ENCODE results near the gene TMPO.
"Not testable (repeated sequence)": the region's sequence is repeated elsewhere in the genome, so short reads cannot be mapped to it uniquely, and the experiment has no call there.

TMPO gene, protein sequence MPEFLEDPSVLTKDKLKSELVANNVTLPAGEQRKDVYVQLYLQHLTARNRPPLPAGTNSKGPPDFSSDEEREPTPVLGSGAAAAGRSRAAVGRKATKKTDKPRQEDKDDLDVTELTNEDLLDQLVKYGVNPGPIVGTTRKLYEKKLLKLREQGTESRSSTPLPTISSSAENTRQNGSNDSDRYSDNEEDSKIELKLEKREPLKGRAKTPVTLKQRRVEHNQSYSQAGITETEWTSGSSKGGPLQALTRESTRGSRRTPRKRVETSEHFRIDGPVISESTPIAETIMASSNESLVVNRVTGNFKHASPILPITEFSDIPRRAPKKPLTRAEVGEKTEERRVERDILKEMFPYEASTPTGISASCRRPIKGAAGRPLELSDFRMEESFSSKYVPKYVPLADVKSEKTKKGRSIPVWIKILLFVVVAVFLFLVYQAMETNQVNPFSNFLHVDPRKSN

DNA sequence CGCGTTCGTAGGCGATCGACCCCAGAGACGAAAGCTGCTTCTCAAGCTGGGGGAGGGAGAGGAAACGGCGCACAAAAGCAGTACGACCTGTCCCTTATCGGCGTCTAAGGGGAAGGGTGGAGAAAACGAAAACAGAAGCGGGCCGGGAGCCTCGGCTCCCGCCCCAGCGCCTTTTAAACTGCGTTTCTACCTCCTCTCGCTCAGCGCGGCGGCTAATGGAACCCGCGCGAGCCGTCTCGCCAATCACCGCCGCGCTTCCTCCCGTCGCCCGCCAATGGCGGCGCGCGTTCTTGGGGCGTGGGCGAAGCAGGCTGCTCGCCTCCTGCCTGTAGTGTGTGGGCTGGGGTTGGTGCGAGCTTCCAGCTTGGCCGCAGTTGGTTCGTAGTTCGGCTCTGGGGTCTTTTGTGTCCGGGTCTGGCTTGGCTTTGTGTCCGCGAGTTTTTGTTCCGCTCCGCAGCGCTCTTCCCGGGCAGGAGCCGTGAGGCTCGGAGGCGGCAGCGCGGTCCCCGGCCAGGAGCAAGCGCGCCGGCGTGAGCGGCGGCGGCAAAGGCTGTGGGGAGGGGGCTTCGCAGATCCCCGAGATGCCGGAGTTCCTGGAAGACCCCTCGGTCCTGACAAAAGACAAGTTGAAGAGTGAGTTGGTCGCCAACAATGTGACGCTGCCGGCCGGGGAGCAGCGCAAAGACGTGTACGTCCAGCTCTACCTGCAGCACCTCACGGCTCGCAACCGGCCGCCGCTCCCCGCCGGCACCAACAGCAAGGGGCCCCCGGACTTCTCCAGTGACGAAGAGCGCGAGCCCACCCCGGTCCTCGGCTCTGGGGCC is at the start of gene TMPO:
TMPO (plus strand) TSS at position 304 of the 824 bp plus-strand sequence; CDS start at position 582, 278 bp downstream.
- peak; percentile 96 for DNase-seq

DNA sequence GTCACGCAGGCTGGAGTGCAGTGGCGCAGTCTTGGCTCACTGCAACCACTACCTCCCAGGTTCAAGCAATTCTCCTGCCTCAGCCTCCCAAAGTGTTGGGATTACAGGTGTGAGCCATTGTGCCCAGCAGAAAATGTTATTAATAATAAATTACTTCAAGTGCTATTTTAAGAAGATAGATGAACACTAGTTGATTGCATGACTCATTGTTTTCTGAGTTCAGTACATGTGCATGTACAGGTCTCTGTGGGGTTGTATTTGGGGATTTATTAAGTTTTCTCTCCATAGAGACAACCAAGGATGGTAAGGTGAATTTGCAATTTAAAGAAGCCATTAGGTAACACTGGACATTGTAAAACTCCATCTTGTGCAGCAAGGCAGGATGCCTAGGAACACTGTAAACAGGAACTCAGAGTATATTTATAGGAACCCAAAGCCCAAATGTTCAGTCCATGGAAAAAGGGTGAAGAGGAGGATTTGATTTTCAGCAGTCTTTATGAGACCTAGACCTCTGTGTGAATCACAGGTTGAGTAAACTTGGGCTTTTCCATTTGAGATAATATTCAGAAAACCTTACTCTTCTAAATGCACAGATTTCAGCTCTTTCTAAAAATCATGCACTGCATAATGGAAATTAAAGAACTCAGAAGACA is 49.3 kb upstream of the TMPO start:
- DNase-seq: no peak

DNA sequence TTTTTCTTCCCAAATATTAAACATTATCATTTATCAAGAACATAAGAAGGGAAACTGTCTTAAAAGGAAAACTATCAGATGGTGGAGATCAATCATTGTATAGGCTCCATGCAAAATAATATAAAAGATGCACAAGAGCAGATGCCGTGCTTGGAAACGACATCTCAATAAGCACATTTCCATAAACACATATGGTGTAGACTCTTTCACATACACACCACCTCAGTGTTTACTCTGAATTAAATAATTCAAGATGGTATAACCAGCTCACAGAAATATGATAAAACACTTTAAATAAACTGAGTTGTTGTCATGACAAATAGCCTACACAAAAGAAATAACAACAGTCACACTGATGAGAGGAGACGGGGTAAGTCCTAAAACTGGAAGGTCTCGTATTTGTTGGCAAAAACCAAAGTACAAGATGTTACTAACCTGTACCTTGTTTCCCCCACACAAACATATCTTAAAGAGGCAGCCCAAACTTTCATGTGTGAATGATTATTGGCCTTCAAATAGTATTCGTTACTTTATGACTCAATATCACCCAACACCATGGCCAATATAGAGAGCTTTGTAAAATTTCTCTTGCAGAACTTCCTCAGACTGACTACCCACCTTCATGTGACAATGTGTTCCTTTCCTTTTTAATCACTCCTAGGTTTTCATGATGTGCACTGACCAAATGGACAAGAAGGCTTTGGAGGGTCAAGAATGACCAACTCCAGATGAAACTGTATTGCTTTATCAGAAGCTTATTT is 48.6 kb upstream of the TMPO start:
- no peak for DNase-seq

DNA sequence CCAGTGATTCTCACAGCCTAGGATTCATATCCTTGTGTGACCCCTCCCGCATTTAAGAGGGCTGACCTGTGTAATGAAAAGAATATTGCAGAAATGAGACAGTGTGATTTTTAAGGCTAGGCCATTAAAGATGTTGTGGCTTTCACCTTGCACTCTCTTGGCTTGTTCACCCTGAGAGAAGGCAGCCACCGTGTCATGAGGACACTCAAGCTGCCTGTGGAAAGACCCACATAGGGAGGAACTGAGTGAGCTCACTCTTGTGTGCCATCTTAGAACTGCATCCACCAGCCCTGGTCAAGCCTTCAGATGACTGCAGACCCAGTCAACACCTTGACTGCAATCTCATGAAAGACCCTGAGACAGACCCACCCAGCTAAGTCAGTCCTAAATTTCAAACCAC is 46.3 kb upstream of the TMPO start:
- DNase-seq: no peak

DNA sequence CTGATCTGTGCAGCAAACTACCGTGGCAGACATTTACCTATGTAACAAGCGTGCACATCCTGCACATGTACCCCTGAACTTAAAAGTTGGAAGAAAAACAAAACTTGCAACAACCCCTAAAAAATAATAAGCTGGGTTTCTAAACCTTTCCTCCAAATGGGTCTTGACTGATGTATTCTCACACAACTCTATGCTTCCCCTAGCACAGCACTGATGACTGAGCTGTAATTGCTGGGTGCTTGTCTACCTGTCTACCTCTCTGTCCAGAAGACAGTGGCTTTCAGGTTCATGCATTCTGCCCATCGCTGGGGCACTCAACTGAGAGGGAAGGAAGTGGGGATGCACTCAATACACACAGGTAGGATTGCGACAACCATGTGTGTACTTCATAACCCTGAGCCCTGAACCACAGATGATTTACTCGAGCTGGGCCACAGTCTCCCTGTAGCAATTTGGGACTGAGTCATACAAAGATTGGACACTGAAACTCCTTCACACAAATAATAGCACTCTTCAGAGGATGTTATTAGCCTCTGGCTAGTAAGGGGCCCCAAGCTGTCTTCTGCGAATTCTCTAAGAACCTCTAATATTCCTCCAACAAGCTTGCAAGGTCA is 44.8 kb upstream of the TMPO start:
- DNase-seq: no peak

DNA sequence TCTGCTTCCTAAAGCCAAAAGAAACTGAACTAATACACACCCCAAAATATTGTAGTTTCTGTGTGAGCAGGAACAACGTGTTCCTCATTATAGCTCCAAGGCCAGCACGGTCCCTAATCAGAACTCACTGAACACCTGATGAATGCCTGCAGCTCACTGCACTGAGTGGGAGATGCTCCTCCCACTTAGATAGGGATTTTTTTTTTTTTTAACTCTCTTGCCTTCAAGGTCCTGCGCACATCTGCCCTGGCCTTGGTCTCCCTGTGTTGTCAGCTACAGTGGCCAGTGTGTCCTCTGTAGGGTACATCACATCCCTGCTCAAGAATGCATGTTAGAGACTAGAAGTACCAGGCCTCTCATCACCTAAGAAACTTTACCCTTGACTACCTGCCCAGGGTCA is 44.3 kb upstream of the TMPO start:
- DNase-seq: no peak

DNA sequence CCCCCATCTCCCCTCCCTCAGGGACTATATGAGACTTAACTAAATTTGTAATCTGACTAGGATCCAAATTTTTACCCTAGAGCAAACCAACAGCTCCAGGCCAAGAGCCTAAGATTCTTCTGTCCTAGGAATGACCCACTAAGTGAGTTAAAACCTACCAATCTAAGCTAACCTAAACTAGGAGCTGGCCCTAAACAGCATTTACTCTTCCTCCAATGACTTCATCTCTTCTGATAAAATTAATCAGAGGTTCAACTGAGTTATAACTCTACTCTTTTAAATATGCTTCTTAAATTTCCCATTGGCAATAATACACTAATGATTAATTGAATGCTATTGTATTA is 39.9 kb upstream of the TMPO start:
- no peak for DNase-seq

DNA sequence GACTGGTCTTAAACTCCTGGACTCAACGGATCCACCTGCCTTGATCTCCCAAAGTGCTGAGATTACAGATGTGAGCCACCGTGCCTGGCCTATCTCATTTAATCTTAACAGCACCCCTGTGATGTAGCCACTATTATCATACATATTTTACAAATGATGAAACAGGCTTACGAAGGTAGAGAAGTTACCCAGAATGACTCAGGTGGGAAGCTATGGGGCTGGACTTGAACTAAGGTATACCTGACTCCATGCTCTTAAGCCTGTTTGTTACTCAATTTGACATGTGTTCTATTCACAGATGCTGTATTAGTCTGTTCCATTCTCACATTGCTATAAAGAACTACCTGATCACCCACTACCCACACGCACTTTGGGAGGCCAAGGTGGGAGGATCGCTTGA is 36.8 kb upstream of the TMPO start:
- no peak for DNase-seq

DNA sequence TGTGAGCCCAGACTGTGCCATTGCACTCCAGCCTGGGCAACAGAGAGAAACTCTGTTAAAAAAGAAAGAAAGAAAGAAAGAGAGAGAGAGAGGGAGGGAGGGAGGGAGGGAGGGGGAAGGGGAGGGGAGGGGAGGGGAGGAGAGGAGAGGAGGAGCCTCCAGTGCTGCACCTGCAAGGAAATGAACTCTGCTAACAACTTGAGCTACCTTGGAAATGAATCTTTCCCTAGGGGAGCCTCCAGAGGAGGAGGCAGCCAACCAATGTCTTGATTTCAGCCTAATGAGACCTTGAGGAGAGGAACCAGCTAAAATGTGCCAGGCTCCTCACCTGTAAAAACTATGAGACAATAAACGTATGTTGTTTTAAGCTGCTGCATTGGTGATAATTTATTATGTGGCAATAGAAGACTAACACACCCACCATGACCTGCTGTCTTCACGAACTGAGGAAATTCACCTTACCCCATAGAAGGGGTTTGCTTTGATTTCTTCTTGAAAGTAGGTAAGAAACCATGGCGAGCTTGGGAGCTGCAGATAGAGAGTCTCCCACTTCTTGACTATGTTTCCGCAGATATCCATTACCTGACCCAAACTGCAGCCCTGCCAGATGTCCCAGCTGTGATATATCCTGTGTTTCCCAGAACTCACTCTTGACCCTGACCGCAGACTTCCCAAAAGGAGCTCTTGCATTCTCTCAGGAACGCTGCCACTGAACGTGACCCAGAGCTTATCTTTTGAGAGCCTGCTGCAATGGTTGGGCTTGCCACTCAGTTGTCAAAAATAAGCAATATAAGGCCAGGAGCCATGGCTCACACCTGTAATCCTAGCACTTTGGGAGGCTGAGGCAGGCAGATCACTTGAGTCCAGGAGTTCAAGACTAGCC is 31.5 kb upstream of the TMPO start:
- DNase-seq: no peak

DNA sequence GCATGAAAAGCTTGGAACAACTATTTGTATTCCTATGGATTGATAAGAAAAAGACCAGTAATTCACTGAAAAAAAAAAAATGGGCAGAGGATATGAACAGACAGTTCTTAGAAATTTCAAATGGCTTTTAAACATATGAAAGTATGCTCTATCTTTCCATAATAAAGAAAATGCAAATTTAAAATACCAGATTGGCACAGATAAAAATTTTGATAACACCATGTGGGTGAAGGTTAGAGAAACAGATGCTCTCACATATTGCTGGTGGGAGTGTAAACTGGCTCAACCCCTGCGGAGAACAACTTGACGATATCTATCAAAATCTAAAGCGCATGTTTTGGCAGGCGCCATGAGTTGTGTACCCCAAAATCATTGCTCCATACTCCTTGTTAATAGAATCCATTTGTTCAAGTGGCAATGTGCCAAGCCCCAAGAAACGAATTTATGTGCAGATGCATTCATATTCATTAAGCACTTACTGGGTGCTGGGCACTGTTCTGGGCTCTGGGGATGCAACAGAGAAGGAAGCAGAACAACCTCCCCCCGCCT is 29.5 kb upstream of the TMPO start:
- DNase-seq: no peak

DNA sequence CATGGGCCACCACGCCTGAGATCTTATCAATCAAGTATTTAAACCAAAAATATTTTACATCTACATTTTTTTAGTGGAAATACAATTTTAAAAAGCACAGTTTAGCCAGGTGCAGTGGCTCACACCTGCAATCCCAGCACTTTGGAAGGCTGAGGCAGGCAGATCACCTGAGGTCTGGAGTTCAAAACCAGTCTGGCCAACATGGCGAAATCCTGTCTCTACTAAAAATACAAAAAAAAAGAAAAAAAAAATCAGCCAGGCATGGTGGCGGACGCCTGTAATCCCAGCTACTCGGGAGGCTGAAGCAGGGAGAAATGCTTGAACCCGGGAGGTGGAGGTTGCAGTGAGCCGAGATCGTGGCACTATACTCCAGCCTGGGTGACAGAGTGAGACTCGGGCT is 27.0 kb upstream of the TMPO start:
- DNase-seq: not testable (repeated sequence)

DNA sequence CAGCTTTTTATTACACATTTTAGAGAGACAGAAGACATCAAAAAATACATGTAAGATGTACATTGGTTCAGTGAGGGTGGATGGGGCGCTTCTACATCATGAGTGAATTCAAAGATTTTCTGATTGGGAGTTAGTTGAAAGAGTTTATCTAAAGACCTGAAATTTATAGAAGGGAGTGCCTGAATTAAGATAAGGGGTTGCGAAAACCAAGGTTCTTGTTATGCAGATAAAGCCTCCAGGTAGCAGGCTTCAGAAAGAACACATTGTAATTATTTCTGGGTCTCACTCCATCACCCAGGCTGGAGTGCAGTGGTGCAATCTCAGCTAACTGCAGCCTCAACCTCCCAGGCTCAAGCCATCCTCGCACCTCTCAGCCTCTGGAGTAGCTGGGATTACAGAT is 26.2 kb upstream of the TMPO start:
- DNase-seq: no peak

DNA sequence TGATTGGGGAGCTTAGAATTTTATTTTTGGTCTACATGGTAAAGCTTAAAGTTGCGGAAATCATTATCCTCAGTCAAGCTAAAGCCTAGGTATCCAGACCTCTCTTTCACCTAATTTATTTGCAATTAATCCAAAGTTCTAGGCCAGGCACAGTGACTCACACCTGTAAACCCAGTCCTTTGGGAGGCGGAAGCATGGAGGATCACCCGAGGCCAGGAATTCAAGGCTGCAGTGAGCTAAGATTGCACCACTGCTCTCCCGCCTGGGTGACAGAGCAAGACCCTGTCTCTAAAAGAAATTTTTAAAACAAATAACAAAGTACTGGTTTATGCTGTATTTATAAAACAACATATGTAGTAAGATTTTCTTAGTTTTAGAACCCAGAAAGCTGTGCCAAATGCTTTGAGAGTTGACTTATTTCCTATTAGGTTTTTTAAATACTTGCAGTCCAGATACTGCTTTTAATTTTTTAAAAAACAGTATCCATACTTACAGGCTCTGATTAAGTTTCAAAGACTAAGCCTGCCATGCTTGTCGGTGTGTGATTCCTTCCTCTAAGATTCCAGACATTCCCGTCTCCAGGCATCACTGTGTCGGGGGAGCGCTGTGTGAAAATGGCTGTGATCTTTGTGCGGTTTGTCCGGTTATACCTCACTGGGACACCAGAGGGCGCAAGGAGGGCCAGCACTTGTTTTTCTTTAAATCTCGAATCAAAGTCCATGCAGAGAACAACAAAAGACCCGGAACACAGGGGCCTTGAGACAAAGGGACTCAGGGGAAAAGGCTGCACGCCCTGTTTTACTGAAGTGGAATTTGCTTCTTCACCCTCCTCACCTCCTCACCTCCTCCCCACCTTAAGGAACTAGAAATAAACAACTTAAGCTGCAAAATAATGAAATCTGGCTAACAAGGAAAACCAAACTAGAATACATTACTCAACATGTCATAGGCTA is 24.6 kb upstream of the TMPO start:
- peak; percentile 81 for DNase-seq

DNA sequence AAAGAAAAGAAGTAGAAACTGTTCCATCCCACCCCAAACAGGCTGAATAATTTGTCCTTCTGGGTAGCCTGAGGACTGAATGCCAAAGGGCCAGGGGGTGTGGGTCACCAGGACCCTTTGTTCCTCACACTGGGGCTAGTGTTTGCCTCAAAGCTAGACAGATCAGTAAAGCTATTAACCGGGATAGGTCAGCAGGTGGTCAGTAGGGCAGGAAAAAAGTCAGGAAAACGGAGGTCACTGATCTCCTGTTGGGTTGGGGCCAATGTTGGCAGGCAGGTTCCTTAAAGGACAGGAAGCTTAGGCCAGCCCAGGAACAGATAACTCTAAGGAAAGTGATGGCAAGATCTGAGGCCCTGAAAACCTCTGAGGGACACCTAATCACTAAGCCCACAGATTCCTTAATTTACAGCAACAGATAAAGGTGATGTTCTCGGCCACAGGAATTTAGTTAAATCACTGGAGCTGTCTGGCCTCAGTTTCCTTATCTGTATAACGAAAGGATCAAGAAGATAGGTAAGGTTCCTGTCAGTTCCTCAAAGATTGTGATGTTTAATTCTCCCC is 22.7 kb upstream of the TMPO start:
- DNase-seq: no peak

DNA sequence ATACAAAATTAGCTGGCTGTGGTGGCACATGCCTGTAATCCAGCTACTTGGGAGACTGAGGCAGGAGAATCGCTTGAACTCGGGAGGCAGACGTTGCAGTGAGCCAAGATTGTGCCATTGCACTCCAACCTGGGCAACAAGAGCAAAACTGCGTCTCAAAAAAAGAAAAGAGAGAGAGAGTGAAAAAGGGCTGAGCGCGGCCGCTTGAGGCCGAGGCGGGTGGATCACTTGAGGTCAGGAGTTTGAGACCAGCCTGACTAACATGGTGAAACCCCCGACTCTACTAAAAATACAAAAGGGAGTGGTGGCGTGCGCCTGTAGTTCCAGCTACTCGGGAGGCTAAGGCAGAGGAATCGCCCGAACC is 14.1 kb upstream of the TMPO start:
- DNase-seq: not testable (repeated sequence)

DNA sequence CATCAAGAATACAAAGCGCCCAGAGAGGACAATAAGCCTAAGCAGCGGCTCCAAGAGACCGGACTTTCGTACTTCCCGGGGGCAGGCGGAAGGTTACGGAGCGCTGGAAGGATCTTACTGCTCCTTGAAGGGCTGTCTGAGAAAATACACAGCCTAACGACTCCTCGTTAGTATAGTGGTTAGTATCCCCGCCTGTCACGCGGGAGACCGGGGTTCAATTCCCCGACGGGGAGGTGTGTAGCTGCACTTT is 12.1 kb upstream of the TMPO start:
- DNase-seq: peak; percentile 92

DNA sequence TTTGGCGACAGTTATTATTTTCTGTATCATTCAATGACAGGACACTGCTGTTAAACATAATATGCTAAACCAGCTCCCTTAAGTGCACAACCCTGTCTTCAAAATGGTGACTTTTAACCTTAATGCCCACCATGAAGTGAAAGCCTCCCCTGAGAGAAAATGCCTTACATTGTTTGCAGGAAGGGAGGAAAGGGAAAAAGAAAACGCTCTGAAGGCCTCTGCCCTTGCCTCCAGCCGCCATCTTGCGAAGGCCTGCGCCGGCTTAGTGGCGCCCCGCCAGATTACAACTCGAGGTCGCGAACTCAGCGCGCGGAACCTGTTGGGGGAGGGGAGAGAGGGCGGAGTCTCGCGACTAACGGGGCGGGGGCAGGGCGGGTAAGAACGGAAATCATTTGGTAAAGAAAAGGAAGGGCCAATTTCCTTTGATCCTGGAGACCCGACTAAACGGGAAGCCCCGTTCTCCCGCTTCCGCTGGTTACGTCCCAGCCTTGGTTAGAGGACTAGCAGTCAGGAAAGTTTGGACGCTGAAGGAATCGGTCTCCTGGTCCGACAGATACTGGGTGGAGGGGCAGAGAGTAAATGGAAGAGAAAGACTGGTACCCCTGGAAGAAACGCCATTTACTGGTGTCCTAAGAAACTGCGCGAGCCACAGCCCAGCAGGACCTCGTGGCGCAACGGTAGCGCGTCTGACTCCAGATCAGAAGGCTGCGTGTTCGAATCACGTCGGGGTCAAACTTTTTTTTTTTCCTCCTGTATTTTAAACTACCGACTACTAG is 11.6 kb upstream of the TMPO start:
- DNase-seq: peak; percentile 96

DNA sequence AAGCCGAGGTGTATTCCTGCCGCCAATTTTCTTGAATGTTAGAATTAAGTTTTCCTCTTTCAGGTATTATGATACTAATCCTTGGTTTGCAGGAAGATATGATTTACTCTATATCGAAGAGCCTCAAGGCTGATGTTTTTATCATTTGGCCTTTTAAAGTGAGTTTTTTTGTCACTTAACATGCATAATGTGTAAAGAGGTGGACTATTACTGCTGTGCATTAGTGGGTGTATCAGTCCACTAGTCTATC is 11.1 kb upstream of the TMPO start:
- no peak for DNase-seq

DNA sequence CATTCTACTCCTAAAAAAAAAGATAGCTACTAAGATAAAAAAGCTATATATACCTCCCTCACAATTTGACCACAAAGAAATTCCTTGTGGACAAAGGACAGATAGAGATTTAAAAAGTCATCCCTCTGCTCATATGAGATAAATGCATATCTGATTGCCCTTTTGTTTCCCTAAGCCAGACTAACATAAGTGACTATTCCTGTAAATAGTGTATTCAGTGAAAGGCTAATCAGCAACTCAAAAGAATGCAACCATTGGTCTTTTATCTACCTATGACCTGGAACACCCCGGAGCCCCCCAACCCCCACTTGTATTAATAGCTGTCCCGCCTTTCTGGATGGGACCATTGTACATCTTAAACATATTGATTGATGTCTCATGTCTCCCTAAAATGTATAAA is 6.3 kb upstream of the TMPO start:
- no peak for DNase-seq

All from RPMI8226 (cell line).